Left ventricle myocardium inferior (tissue), 1 donor: ENCODE measurements around the gene PCNP. TPM values are rescaled to one million over a fixed set of nuclear protein-coding genes. Genes with fewer than 3 reads are reported as not detected.

Experiments
- DNase-seq: peaks from one replicate; pipeline ENCODE4 v3.0.0-alpha.2; 2020
- H3K27ac ChIP-seq: fragments of 200-600 bp; replicated peaks from 2 replicates; pipeline ENCODE4 v1.8.0; 2021
- H3K27me3 ChIP-seq: fragments of 200-600 bp; 2 replicates; pipeline ENCODE4 v1.8.0; 2021; ENCODE audit warnings: low read depth
- H3K36me3 ChIP-seq: fragments of 200-600 bp; 2 replicates; pipeline ENCODE4 v1.8.0; 2021
- H3K4me1 ChIP-seq: fragments of 200-600 bp; 2 replicates; pipeline ENCODE4 v1.8.0; 2021
- H3K4me3 ChIP-seq: fragments of 200-600 bp; 2 replicates; pipeline ENCODE4 v1.8.0; 2021; ENCODE audit warnings: mild to moderate bottlenecking, moderate library complexity
- H3K9me3 ChIP-seq: fragments of 200-600 bp; replicated peaks from 2 replicates; pipeline ENCODE4 v1.8.0; 2021
- intact Hi-C: fragments of 100-400 bp; cut with micrococcal nuclease; formaldehyde crosslinking; loops from one replicate; pipeline ENCODE4 v1.11.0; 2022
- total RNA-seq: library from RNA; stranded (reverse); fragmentation: NEBNext Ultra II Directional; extraction: Animal tissue kit (Norgen Biotek cat#: 25700); gene quantifications from one replicate; pipeline ENCODE4 v1.2.1, GENCODE V29; 2021
- TF ChIP-seq, protein P1 (sequence below): fragments of 200-600 bp; IDR thresholded peaks from 2 replicates; pipeline ENCODE4 v1.8.0; 2021; ENCODE audit warnings: antibody characterized with exemption, mild to moderate bottlenecking, borderline replicate concordance
- donor health status: DM: no; HTN: yes; CAD: no; lungs with severe emphysema.

Gene PCNP
- total RNA-seq, 1 donor from 2014 or later = 121 TPM

DNA sequence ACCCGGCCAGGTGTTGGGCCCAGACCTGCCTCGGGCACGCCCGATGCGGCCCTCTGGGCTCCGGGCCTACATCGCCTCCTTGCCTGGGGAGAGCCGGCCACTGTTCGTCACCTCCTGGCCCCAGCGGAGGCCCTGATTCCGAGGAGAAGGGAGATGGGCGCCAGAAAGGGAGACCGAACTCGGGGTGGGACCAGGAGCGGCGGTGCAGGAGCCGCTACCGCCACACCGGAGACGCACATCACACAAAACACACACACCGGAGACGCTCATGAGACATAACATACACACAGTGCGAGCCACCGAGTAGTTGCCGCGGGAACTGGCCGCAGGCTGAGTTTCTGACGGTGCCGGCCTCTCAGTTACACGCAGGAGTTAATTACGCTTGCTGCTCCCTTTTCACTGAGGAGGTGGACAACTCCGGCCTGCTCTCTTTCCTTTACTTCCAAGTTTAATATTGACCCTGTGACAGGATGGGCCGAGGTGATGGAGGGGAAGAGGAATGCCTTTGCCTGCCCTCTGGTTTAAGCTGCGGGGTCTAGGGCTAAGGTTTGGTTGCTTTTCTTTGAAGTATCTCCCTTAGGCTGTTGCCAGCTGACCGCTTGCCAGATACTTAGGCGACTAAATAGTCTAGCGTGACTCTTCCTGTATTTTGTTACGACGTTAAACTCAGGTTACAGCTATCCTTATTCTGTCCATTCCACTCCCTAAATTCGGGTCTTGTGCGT is 570 bp downstream of the PCNP start:
- Histone ChIP-seq H3K9me3 (no peaks in the 10 kb centered on the region), H3K27ac (peak overlapping the region; percentile 96), H3K4me3 (peak overlapping the region; percentile 87), H3K27me3 (no peaks in the 10 kb centered on the region), H3K36me3 (peaks cover 14% of the 10 kb centered on the region), H3K4me1 (peaks cover 55% of the 10 kb centered on the region)
- intact Hi-C loops = no loop called here
- TF ChIP-seq, protein P1, sequence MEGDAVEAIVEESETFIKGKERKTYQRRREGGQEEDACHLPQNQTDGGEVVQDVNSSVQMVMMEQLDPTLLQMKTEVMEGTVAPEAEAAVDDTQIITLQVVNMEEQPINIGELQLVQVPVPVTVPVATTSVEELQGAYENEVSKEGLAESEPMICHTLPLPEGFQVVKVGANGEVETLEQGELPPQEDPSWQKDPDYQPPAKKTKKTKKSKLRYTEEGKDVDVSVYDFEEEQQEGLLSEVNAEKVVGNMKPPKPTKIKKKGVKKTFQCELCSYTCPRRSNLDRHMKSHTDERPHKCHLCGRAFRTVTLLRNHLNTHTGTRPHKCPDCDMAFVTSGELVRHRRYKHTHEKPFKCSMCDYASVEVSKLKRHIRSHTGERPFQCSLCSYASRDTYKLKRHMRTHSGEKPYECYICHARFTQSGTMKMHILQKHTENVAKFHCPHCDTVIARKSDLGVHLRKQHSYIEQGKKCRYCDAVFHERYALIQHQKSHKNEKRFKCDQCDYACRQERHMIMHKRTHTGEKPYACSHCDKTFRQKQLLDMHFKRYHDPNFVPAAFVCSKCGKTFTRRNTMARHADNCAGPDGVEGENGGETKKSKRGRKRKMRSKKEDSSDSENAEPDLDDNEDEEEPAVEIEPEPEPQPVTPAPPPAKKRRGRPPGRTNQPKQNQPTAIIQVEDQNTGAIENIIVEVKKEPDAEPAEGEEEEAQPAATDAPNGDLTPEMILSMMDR = no peak
- DNase-seq = peak; percentile 43

DNA sequence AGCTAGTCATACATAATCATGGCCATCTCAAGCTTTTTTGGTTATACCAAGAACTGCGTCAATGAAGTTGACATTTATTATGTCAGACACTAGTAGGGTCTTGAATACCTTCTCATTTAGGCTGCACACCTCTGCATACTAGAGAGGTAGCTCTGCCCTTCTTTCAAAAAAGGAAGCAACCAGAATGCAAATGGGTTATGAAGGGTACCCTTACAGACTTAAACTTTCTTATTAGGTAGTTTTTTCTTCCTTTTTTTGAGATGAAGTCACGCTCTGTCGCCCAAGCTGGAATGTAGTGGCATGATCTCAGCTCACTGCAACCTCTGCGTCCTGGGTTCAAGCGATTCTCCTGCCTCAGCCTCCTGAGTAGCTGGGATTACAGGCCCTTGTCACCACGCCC is 3.3 kb downstream of the PCNP start:
- TF ChIP-seq, protein P1 = no peak
- Histone ChIP-seq H3K27ac (peak overlapping the region; percentile 67), H3K4me3 (peak overlapping the region; percentile 34), H3K9me3 (no peaks in the 10 kb centered on the region), H3K4me1 (peaks cover 80% of the 10 kb centered on the region), H3K36me3 (peaks cover 22% of the 10 kb centered on the region), H3K27me3 (no peaks in the 10 kb centered on the region)
- intact Hi-C loops = no loop called here
- no peak for DNase-seq

DNA sequence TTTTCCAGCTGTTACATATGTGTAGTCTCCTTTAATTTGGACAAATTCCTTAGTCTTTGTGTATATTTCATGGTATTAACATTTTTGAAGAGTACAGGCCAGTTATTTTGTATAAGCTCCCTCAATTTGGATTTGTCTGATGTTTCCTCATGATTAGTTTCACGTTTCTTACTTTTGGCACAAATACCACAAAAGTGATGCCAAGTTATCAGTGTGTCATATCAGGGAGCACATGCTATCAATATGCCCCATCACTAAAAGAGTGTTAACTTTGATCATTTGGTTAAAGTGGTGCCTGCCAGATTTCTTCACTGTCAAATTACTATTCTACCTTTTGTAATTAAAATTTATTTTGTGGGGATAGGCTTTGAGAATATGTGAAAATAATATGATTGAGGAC is 14.6 kb downstream of the PCNP start:
- Histone ChIP-seq H3K4me1 (peaks cover 26% of the 10 kb centered on the region), H3K27ac (no peak overlapping the region), H3K9me3 (no peaks in the 10 kb centered on the region), H3K27me3 (no peaks in the 10 kb centered on the region), H3K36me3 (peaks cover 74% of the 10 kb centered on the region), H3K4me3 (no peak overlapping the region)
- TF ChIP-seq, protein P1 = no peak
- intact Hi-C loops = no loop called here
- no peak for DNase-seq

DNA sequence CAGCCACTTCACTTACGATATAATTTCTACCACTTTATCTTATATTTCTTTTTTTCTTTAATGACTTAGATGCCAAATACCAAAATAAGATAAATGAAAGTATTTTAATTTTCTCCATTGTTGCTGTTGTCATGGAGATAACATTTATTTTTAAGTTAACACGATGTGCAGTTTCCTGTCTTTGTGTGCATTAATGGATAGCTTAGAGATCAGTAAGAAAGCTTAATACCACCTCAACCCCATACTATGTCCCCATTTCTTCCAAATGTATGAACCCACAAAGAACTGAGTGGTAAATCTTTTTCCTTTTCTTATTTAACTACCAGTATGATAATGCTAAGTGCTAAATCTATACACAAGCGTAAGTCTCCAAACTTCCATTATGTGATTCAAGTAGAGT is 17.1 kb downstream of the PCNP start:
- Histone ChIP-seq H3K36me3 (peaks cover 89% of the 10 kb centered on the region), H3K27me3 (no peaks in the 10 kb centered on the region), H3K4me1 (peaks cover 15% of the 10 kb centered on the region), H3K4me3 (no peak overlapping the region), H3K9me3 (no peaks in the 10 kb centered on the region), H3K27ac (no peak overlapping the region)
- TF ChIP-seq, protein P1 = no peak
- intact Hi-C loops = no loop called here
- no peak for DNase-seq

DNA sequence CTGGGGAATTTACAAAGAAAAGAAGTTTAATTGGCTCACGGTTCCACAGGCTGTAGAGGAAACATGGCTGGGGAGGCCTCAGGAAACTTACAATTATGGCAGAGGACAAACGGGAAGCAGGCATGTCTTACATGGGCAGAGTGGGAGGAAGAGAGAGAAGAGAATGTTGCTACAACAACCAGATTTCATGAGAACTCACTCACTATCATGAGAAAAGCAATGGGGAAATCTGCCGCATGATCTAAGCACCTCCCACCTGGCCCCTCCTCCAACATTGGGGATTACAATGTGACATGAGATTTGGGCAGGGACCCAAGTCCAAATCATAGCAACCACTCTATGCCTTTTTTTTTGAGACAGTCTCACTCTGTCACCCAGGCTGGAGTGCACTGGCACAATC is 28.8 kb downstream of the PCNP start:
- no peaks in the 10 kb centered on the region for H3K9me3 ChIP-seq
- DNase-seq = no peak
- no peaks in the 10 kb centered on the region for H3K36me3 ChIP-seq
- H3K27ac ChIP-seq = no peak overlapping the region
- TF ChIP-seq, protein P1 = no peak
- no peaks in the 10 kb centered on the region for H3K27me3 ChIP-seq
- H3K4me3 ChIP-seq = no peak overlapping the region
- intact Hi-C loops = no loop called here
- H3K4me1 ChIP-seq = no peaks in the 10 kb centered on the region
